Esophagus squamous epithelium (tissue), 5 donors: ENCODE measurements around the gene PLCB2. TPM values are rescaled to one million over a fixed set of nuclear protein-coding genes. Genes with fewer than 3 reads are reported as not detected.

Experiments
- DNase-seq: peaks from one replicate; lab custom pipeline; 2025; lab: John Stamatoyannopoulos, UW
- H3K27ac ChIP-seq, 4 donors: fragments of 200-600 bp; sonication (generic); one replicate each; pipeline ENCODE4 v1.5.1; 2016 to 2019; ENCODE audit warnings: mild to moderate bottlenecking in 1 of 4
- H3K27me3 ChIP-seq, 4 donors: fragments of 200-600 bp; sonication (generic); 1 replicate in 3 of 4; 2 replicates in 1 of 4; pipeline versions ENCODE4 v1.5.1 to v1.6.0; 2017 to 2021; ENCODE audit warnings: antibody characterized with exemption in 1 of 4
- H3K36me3 ChIP-seq, 3 donors: fragments of 200-600 bp; sonication (generic); one replicate each; pipeline ENCODE4 v1.5.1; 2016 to 2019
- H3K4me1 ChIP-seq, 3 donors: fragments of 200-600 bp; sonication (generic); one replicate each; pipeline ENCODE4 v1.5.1; 2017 to 2019
- H3K4me3 ChIP-seq, 4 donors: fragments of 200-600 bp; sonication (generic); 1 replicate in 3 of 4; 2 replicates in 1 of 4; pipeline ENCODE4 v1.5.1; 2016 to 2019; ENCODE audit warnings: mild to moderate bottlenecking in 2 of 4, moderate library complexity in 1 of 4
- H3K9me3 ChIP-seq, 3 donors: fragments of 200-600 bp; sonication (generic); one replicate each; pipeline ENCODE4 v1.5.1; 2016 to 2019
- POLR2A ChIP-seq, 4 donors: fragments of 450-650 bp; IDR thresholded peaks; one replicate each; pipeline ENCODE4 v1.6.1; 2017; ENCODE audit warnings: antibody characterized with exemption in 4 of 4, mild to moderate bottlenecking in 4 of 4, moderate library complexity in 3 of 4
- WGBS, 2 donors: methylation state at CpG; one replicate each; pipeline ENCODE4 v1.1.5; 2018; 5-methylcytosine and 5-hydroxymethylcytosine counted together
- intact Hi-C: fragments of 100-400 bp; cut with DNase I; formaldehyde crosslinking; loops from one replicate; pipeline ENCODE4 v1.15.0; 2022
- total RNA-seq, 4 donors: library from RNA; depleted of rRNA; stranded (reverse); fragments of >200 nt; gene quantifications; one replicate each; pipeline ENCODE4 v1.1.0, GENCODE V29; 2016
- TF ChIP-seq, protein P1 (sequence below), 6 experiments: fragments of 450-650 bp in 4 of 6; fragments of 200-600 bp in 2 of 6; sonication (generic) in 2 of 6; IDR thresholded peaks; one replicate each; pipeline ENCODE4 v1.5.1; 2016 to 2019; ENCODE audit warnings: antibody characterized with exemption in 6 of 6, mild to moderate bottlenecking in 4 of 6, moderate library complexity in 4 of 6
- donor health status: DM: yes; HTN: yes; CAD: no.

PLCB2 gene
- total RNA-seq, 4 donors from 2014 or later, result 6.1 to 15.9 (median 10.4) TPM

DNA sequence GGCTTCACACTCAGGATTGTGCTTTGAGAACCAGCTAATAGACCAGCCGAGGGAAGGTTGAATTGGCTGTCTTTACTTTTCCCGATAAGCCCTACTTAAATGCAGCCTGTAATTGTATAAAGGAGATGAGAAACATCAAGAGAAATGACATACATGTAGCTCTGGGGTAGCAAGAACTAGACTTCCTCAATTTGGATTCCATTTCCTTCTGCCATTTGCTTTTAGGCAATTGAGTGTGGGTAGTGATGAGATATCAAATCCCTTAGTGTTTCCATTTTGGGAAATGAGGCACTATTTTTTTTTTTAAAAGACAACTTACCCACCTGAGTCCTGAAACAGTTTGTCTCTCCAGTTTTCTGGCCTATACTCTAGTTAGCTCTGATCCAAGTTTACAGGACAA lies 18.0 kb upstream of the PLCB2 start:
- H3K36me3 ChIP-seq, result peaks cover 0 to 8% (median 0%) of the 10 kb centered on the region in 3 donors
- TF ChIP-seq POLR2A (IDR thresholded peaks at IDR 0.05), result no peak
- H3K27ac ChIP-seq, result no peak overlapping the region
- peak overlapping the region in 1 of 4 donors; percentile 86 for H3K4me3 ChIP-seq
- peaks cover 19 to 75% (median 27%) of the 10 kb centered on the region in 3 donors for H3K4me1 ChIP-seq
- peaks cover 0 to 10% (median 0%) of the 10 kb centered on the region in 4 donors for H3K27me3 ChIP-seq
- 79 to 93% methylated on average over 2 of the region's 2 CpGs for WGBS, 2 donors
- no peaks in the 10 kb centered on the region for H3K9me3 ChIP-seq
- DNase-seq, result no peak
- intact Hi-C loops, result no loop called here

DNA sequence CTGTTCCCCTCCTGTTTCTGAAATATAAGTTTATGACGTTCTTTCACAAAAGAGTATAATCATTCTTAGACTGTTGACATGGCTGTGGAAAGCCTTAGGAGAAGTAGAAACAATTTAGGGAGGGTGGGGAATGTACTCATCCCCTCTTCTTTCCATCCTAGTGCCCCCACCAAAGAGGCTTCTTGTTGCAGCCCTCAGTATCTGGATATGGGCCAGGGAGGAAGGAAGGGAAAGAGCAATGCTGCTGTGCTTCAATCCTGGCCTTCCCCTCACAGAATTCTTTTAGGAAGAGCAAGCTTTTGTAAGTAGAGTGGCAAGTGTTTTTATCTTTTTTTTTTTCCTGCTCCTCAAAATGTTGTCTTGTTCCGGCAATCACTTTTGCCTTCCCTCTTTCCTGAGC lies 17.5 kb upstream of the PLCB2 start:
- peak overlapping the region in 3 of 4 donors; percentile 68 to 86 (median 86) for H3K4me3 ChIP-seq

DNA sequence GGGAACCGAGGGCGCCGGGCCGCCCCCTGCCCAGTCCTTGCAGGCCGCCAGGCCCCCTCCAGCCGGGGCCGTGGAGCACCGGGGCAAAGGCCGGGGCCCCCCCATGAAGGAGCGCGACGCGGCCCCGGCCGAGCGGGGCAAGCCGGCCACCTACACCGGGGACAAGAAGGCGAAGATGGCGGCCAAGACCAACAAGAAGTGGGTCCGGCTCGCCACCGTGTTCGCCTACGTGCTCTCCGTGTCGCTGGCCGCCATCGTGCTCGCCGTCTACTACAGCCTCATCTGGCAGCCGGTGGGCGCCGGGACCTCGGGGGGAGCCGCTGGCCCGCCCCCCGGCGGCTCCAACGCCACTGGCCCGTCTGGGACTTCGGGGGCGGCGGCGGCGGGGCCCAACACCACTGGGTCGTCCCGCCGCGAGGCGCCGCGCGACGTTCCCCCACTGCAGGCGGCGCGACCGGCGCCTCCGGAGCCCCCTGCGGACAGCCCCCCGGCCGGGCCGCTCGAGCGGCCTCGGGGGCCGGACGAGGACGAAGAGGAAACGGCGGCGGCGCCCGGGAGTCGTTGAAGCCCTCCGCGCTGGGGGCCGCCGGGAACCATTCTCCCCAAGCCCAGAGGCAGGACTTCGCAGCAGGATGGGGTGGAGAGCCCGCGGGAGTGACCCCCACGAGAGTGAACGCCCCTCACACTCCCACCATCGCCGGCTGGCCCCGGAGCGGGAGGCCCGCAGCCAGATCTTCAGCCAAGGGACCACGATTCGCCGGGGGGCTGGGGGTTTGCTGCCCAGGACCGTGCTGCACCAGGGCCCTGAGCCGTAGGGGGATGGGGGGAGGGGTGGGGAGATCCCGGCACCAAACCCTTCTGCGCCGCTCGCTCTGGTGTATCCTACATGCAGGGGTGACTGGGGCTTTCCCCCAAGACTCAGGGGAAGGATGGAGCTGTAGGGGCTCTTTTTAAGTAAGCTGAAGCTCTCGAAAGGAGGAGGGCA lies 16.5 kb upstream of the PLCB2 start:
- TF ChIP-seq, protein P1, sequence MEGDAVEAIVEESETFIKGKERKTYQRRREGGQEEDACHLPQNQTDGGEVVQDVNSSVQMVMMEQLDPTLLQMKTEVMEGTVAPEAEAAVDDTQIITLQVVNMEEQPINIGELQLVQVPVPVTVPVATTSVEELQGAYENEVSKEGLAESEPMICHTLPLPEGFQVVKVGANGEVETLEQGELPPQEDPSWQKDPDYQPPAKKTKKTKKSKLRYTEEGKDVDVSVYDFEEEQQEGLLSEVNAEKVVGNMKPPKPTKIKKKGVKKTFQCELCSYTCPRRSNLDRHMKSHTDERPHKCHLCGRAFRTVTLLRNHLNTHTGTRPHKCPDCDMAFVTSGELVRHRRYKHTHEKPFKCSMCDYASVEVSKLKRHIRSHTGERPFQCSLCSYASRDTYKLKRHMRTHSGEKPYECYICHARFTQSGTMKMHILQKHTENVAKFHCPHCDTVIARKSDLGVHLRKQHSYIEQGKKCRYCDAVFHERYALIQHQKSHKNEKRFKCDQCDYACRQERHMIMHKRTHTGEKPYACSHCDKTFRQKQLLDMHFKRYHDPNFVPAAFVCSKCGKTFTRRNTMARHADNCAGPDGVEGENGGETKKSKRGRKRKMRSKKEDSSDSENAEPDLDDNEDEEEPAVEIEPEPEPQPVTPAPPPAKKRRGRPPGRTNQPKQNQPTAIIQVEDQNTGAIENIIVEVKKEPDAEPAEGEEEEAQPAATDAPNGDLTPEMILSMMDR (IDR thresholded peaks at IDR 0.05), result no peak
- TF ChIP-seq POLR2A (IDR thresholded peaks at IDR 0.05), result no peak
- H3K27me3 ChIP-seq, result peaks cover 0 to 16% (median 0%) of the 10 kb centered on the region in 4 donors
- peaks cover 19 to 63% (median 27%) of the 10 kb centered on the region in 3 donors for H3K4me1 ChIP-seq
- H3K4me3 ChIP-seq, result peak overlapping the region; percentile 63 to 86 (median 77)
- WGBS, 2 donors, result 8 to 39% methylated on average over 1 to 5 of the region's 101 CpGs
- peak overlapping the region; percentile 73 to 91 (median 82) for H3K27ac ChIP-seq
- intact Hi-C loops, result no loop called here
- DNase-seq, result no peak
- H3K9me3 ChIP-seq, result no peaks in the 10 kb centered on the region
- peaks cover 0 to 8% (median 0%) of the 10 kb centered on the region in 3 donors for H3K36me3 ChIP-seq

More for the DNA sequence above, 17.5 kb upstream of the PLCB2 start:
- no peaks in the 10 kb centered on the region for H3K9me3 ChIP-seq
- DNase-seq, result no peak
- TF ChIP-seq, protein P1 (IDR thresholded peaks at IDR 0.05), result no peak
- no peak for TF ChIP-seq POLR2A (IDR thresholded peaks at IDR 0.05)
- WGBS, 2 donors, result 64 to 69% methylated on average over 2 of the region's 2 CpGs
- intact Hi-C loops, result no loop called here
- H3K36me3 ChIP-seq, result peaks cover 0 to 8% (median 0%) of the 10 kb centered on the region in 3 donors
- H3K4me1 ChIP-seq, result peaks cover 19 to 70% (median 27%) of the 10 kb centered on the region in 3 donors
- peaks cover 0 to 10% (median 0%) of the 10 kb centered on the region in 4 donors for H3K27me3 ChIP-seq
- H3K27ac ChIP-seq, result peak overlapping the region in 2 of 4 donors; percentile 80 to 85

DNA sequence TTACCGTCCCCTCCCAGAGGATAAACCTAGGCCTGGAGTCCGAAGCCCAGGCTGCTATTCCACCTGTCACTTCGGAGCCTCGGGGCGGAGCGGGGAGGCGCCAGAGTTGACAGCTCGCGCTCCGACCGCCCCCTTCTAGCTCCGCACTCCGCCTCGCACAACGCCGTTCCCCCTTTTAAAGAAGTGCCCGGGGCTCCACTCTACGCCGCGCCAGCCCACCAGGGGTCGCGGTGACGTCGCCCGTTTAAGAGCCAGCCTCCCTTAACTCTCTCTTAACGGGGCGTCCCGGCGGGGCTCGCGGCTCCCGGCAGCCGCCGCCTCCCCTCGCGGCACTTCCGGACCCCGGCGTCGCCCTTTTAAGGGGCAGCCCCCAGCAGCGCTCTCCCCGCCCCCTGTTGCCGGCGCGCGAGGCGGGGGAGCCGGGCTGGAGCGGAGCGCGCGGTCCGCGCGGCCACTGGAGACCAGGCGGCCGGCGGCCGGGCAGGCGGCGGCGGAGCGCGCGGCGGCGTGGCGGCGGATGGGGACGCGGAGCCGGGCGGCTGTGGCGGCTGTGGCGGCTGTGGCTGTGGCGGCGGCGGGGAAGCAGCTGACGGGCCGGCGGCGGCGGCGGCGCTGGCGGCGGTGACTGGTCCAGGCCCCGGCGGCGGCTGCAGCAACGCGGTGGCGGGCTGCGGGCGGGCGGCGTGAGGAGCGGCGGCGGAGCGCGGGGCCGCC lies 15.7 kb upstream of the PLCB2 start, which contains the start of gene INAFM2:
Gene INAFM2, plus strand, starts transcription at position 454 of the 714 bp plus-strand sequence. CDS start 364 bp downstream, outside the sequence.
- Histone ChIP-seq H3K9me3 (no peaks in the 10 kb centered on the region), H3K36me3 (peaks cover 0 to 8% (median 0%) of the 10 kb centered on the region in 3 donors), H3K4me3 (peak within 1 kb of the TSS; percentile 63 to 86 (median 77)), H3K4me1 (peaks cover 19 to 57% (median 27%) of the 10 kb centered on the region in 3 donors), H3K27me3 (peaks cover 0 to 17% (median 0%) of the 10 kb centered on the region in 4 donors), H3K27ac (peak within 1 kb of the TSS; percentile 73 to 91 (median 82))
- DNase-seq, result peak; percentile 53
- TF ChIP-seq, protein P1 (IDR thresholded peaks at IDR 0.05), result peak; percentile 48 to 82 (median 68)
- TF ChIP-seq POLR2A (IDR thresholded peaks at IDR 0.05), result peak in 2 of 4 donors; percentile 47 to 54
- intact Hi-C loops, result no loop called here
- 3% methylated on average over 16 of the region's 103 CpGs; no CpG with 5 or more reads in 1 of the 2 donors for WGBS, 2 donors
